DMS79 (cell line): ENCODE results near the gene SMIM29.
"Not testable (repeated sequence)": the region's sequence is repeated elsewhere in the genome, so short reads cannot be mapped to it uniquely, and the experiment has no call there.

Experiments used
- DNase-seq: peaks from one replicate; lab custom pipeline; 2025; lab: John Stamatoyannopoulos, UW

Gene SMIM29

GRCh38 chr6:34248727-34249468, at the start of gene SMIM29:
Gene SMIM29, minus strand, starts transcription at chr6:34249006. Its CDS starts 1,215 bp downstream, at chr6:34247791.
- peak; percentile 89 for DNase-seq

- no peak for DNase-seq
Measured at GRCh38 chr6:34295721-34296120, 46.9 kb upstream of the SMIM29 start.

DNA sequence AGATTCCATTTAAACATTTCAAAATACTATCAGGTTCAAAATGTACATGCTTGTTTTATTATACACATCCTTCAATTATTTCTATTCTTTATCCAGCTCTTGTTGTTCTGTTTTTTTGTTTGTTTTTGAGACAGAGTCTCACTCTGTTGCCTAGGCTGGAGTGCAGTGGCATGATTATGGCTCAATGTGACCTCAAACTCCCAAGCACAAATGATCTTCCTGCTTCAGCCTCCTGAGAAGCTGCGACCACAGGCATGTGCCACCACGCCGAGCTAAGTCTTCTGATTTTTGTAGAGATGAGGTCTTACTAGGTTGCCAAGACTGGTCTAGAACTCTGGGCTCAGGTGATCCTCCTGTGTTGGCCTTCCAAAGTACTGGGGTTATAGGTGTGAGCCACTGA, 44.1 kb upstream of the SMIM29 start:
- no peak for DNase-seq

DNA sequence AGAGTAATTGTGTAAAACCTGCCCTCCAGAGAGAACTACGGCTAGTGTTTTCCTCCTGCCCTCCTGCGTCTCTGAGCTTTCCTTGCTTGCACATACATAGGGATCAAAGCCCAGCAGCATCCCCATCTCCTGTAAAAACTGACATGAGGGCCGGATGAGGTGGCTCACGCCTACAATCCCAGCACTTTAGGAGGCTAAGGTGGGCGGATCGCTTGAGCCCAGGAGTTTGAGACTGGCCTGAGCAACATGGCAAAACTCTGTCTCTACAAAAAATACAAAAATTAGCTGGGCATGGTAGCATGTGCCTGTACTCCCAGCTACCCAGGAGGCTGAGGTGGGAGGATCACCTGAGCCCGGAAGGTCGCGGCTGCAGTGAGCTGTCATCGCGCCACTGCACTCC, 40.3 kb upstream of the SMIM29 start:
- no peak for DNase-seq

DNA sequence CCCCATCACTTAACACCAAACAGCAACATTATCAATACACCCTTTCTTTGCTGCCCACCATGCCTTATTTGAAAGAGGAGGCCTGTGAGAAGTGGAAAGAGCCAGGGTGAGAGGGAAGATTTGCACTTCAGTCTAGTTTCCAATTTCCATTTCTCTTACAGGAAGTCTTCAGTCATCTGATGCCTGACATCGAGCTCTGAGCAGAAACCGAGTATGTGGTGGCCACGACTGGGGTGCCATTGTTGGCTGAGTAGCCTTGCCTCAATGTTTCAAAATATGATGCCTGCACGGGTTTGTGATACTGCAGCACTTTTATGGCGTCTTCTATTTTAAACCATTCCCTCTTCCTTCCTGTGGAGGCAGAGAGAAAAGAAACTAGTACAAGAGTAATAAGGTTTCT, 39.8 kb upstream of the SMIM29 start:
- no peak for DNase-seq

- no peak for DNase-seq
Measured at GRCh38 chr6:34285448-34286164, 36.8 kb upstream of the SMIM29 start.

DNA sequence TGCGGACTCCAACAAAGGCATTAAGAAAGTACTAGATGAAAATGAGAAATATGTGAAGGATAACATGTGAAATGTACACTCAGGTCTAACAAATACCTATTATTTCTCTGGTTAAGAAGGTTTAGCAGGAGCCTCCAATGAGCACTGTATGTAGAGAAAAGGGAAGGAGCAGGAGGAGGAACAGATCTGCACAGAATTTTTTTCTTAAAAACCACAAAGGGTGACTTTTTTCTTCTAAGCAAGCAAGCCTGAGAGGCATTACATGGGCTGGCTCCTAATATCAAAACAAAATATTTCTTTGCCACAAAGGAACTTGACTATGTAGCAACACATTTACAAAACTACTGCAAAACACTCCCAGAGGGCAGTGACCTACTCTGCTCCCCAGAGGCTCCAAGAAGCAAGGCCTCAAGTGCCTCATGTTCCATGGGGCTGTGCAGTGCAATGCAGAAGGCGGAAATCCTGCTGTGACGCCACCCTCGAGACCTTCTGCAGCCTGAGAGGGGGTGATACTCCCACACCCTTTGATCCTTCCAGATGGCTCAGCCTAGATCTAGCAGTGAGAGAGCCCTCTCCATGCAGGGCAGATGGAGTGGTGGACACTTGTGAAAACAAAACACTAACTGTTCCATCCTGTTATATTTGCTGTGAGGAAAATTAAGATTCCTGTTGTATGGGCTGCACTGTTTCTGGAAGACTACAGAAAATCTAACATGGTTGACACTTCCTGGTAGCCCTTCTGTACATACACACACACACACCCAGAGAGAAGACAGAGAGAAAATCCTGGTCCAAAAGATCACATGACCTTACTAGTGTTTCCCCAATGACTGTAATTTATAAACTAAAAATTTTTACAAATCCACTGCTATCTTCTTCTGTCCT, 36.0 kb upstream of the SMIM29 start:
- no peak for DNase-seq

DNA sequence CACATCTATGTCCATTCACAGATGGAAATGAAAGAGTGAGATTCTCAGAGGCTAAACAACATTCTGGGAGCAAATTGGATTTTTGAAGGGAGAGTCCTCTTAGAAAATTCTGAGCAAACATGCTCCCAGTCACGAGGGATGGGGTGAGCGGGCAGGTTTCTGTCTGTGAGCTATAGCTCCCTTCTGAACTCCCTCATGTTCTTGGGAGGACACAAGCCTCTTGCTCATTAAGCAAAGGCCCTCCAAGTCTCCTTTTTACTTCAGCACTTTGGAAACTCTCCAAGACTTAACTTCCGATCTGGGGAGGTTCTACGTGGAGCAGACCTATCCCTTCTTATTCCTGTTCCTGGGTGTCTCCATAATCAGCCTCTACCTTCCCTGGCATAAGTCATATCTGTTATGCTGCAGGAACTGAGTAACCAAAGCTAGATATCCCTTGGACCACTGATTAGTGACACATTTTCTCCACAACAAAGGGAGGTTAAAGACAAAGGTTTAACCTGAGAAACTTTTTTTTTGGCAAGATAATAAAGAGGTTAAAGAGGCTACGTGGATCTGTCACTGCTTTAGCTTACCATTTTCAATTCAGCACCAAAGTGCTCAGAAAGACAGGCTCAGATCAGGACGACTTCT, 33.0 kb upstream of the SMIM29 start:
- no peak for DNase-seq

GRCh38 chr6:34280216-34280615, 31.4 kb upstream of the SMIM29 start:
- DNase-seq = no peak

DNA sequence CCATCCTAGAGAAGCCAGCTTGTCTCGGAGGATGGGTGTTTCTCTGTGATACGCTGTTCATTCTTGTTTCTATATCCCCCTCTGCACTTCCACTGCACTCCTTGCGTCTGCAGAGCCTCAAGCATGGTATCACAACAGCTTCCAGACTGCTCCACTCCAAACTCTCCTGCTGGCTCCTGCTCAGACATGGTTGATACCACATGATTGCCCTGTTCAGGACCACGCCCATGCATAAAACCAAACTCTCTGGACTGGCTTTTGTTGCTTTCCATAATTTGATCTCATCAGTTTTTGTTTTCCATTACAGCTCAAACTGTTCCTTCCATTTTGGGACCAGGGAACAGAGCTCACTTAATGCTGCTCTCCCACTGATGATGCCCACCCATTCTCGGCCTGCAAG, 30.0 kb upstream of the SMIM29 start:
- no peak for DNase-seq

- DNase-seq = no peak
Measured at GRCh38 chr6:34277763-34278112, 28.9 kb upstream of the SMIM29 start.

- DNase-seq = no peak
Measured at GRCh38 chr6:34276881-34277762, 28.3 kb upstream of the SMIM29 start.

GRCh38 chr6:34276191-34276590, 27.4 kb upstream of the SMIM29 start:
- no peak for DNase-seq

DNA sequence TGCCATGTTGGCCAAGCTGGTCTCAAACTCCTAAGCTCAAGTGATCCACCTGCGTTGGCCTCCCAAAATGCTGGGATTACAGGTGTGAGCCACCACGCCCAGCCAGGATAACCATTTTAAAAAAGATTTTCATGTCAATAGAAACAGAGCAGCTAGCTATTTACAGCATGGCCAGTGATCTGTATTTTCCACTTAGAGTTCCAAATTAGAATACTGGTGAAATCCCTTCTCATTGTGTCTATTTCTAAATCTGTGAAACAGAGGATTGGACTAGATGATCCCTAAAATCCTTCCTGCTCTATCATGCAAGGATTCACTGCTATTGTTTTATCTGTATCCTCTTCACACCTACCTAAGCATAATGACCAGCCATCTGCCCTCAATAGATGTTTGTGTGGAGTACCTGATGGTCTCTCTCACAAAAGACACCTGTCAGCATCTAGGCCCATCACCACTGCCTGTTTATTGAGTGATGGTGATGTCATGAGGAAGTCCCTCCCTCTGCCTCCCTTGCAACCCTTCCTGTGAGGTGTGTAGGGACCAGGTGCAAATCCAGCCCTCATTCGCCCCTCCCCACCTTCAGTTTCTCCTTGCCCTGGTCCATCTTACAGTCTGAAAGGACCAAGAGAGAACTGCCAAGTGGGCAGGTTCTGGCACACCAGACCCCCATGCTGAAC, 26.5 kb upstream of the SMIM29 start:
- no peak for DNase-seq

GRCh38 chr6:34274129-34274528, 25.3 kb upstream of the SMIM29 start:
- no peak for DNase-seq

DNA sequence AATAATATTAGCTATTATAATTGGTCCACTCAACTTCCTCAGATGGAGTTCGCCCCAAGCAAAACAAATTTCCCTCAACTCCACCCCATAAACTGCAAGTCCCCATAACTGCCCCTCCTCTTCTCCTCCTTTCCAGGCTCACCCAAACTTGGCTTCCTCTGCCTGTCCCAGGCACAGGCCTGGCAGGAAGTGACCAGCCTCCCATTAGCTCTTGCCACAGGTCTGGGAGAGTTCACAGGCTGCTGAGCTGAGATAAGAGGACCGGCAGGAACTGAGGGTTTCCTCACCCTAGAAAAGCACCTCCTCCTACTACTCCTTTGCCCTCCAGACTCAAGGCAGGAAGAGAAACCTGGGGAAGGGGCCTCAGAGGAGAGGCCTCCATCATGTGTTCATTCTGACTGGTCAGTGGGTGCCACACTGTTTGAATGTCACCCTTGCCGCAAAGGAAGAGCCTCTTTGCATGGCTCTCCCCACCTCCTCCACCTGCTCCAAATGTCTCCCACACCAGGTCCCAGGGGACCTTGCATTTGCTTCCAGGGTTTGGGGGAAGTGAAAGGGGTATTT, 24.5 kb upstream of the SMIM29 start:
- DNase-seq = no peak

GRCh38 chr6:34272013-34272926, 23.5 kb upstream of the SMIM29 start:
- no peak for DNase-seq

- not testable (repeated sequence) for DNase-seq
Measured at GRCh38 chr6:34269658-34270341, 21.0 kb upstream of the SMIM29 start.

GRCh38 chr6:34269132-34269531, 20.3 kb upstream of the SMIM29 start:
- not testable (repeated sequence) for DNase-seq
